HepG2 (cell line): ENCODE results near the gene CAMK2N2. TPM values are rescaled to one million over a fixed set of nuclear protein-coding genes. Genes with fewer than 3 reads are reported as not detected.
A peak's percentile ranks its signal among the peaks of the same experiment; 100 is the strongest.

ENCODE experiments used
- ARNT ChIP-seq: fragments of 450-650 bp; IDR thresholded peaks from 2 replicates; pipeline ENCODE4 v1.6.1; 2017
- CENPX ChIP-seq: sonication (generic); formaldehyde crosslinking; IDR thresholded peaks from 2 replicates; pipeline ENCODE4 v1.9.0; 2021; ENCODE audit warnings: mild to moderate bottlenecking, missing genetic modification reagents, moderate library complexity
- EED ChIP-seq: sonication (generic); formaldehyde crosslinking; IDR thresholded peaks from 2 replicates; pipeline ENCODE4 v1.5.0; 2020; ENCODE audit warnings: mild to moderate bottlenecking, missing genetic modification reagents
- GRHL1 ChIP-seq: sonication (generic); formaldehyde crosslinking; conservative IDR thresholded peaks from 2 replicates; pipeline ENCODE4 v1.8.0; 2022; ENCODE audit warnings: missing genetic modification reagents
- ISX ChIP-seq: sonication (generic); formaldehyde crosslinking; conservative IDR thresholded peaks from 2 replicates; pipeline ENCODE4 v1.5.0; 2020; ENCODE audit warnings: missing genetic modification reagents
- MLLT10 ChIP-seq: sonication (generic); formaldehyde crosslinking; IDR thresholded peaks from 2 replicates; pipeline ENCODE4 v1.4.0; 2020; ENCODE audit warnings: missing genetic modification reagents
- NKX3-1 ChIP-seq: sonication (generic); formaldehyde crosslinking; IDR thresholded peaks from 2 replicates; pipeline ENCODE4 v1.5.0; 2020; ENCODE audit warnings: missing genetic modification reagents
- NONO ChIP-seq, 2 experiments: fragments of 450-650 bp in 1 of 2; sonication (generic) in 1 of 2; formaldehyde crosslinking in 1 of 2; IDR thresholded peaks in 1 of 2; conservative IDR thresholded peaks in 1 of 2; 2 replicates each; pipeline versions ENCODE4 v1.6.1 to v1.8.0; 2017 to 2022; ENCODE audit warnings: mild to moderate bottlenecking in 1 of 2, missing genetic modification reagents in 1 of 2, moderate library complexity in 1 of 2
- NR0B2 ChIP-seq: sonication (generic); formaldehyde crosslinking; IDR thresholded peaks from 2 replicates; pipeline ENCODE4 v1.4.0; 2020; ENCODE audit warnings: mild to moderate bottlenecking, missing genetic modification reagents
- PHB2 ChIP-seq: fragments of 450-650 bp; IDR thresholded peaks from 2 replicates; pipeline ENCODE4 v1.6.1; 2018; ENCODE audit not compliant: partially characterized antibody
- SAFB2 ChIP-seq: sonication (generic); formaldehyde crosslinking; IDR thresholded peaks from 2 replicates; pipeline ENCODE4 v1.5.1; 2020; ENCODE audit warnings: missing genetic modification reagents, low read depth, mild to moderate bottlenecking, borderline replicate concordance
- STAT5B ChIP-seq: sonication (generic); formaldehyde crosslinking; IDR thresholded peaks from 2 replicates; pipeline ENCODE4 v1.4.0; 2020; ENCODE audit warnings: missing genetic modification reagents
- XBP1 ChIP-seq: sonication (generic); formaldehyde crosslinking; IDR thresholded peaks from 2 replicates; pipeline ENCODE4 v1.5.0; 2020; ENCODE audit warnings: missing genetic modification reagents
- ZBTB3 ChIP-seq: sonication (generic); formaldehyde crosslinking; IDR thresholded peaks from 2 replicates; pipeline ENCODE4 v1.4.0; 2020; ENCODE audit warnings: low read depth, mild to moderate bottlenecking, moderate library complexity, missing genetic modification reagents, borderline replicate concordance
- ZNF33A ChIP-seq: sonication (generic); formaldehyde crosslinking; IDR thresholded peaks from 2 replicates; pipeline ENCODE4 v1.5.1; 2020; ENCODE audit warnings: missing genetic modification reagents, mild to moderate bottlenecking, moderate library complexity, borderline replicate concordance
- ZSCAN5A ChIP-seq: sonication (generic); formaldehyde crosslinking; IDR thresholded peaks from 2 replicates; pipeline ENCODE4 v1.8.0; 2022; ENCODE audit warnings: mild to moderate bottlenecking, missing genetic modification reagents, borderline replicate concordance
- polyA plus RNA-seq, 8 experiments: library from polyadenylated mRNA; depleted of rRNA in 3 of 8; stranded (reverse) in 7 of 8; unstranded in 1 of 8; fragments of >200 nt; fragmentation: Illumina TruSeq in 4 of 8; extraction: Trizol in 4 of 8; gene quantifications; 2 replicates each; pipeline versions ENCODE4 v1.2.1 to v1.2.3, GENCODE V29; 2011 to 2016; ENCODE audit warnings: low read depth in 4 of 8, missing spikeins in 1 of 8, mixed read lengths in 1 of 8; ENCODE audit not compliant: insufficient read depth in 1 of 8
- total RNA-seq, 5 experiments: library from RNA; depleted of rRNA; stranded (reverse); fragments of >200 nt; fragmentation: Illumina TruSeq; extraction: Trizol; gene quantifications; 2 replicates each; pipeline ENCODE4 v1.2.3, GENCODE V29; 2016; ENCODE audit warnings: low read depth in 1 of 5
- TF ChIP-seq, protein P1 (sequence below): sonication (generic); formaldehyde crosslinking; IDR thresholded peaks from 2 replicates; pipeline ENCODE4 v1.5.0; 2020; ENCODE audit warnings: mild to moderate bottlenecking, missing genetic modification reagents
- TF ChIP-seq, protein P2 (sequence below): sonication (generic); formaldehyde crosslinking; IDR thresholded peaks from 2 replicates; pipeline ENCODE4 v1.8.1; 2023; ENCODE audit warnings: mild to moderate bottlenecking, inconsistent platforms, moderate library complexity, missing genetic modification reagents, borderline replicate concordance
- TF ChIP-seq, protein P3 (sequence below): sonication (generic); formaldehyde crosslinking; IDR thresholded peaks from 2 replicates; pipeline ENCODE4 v1.8.0; 2022; ENCODE audit warnings: mild to moderate bottlenecking, missing genetic modification reagents, moderate library complexity

Gene CAMK2N2
- total and polyA plus RNA-seq, 2 of the 13 experiments (the other 11 are each of a cell fraction or from before 2014, with no cell fraction given): 0.12 to 0.27 TPM

- TF ChIP-seq CENPX (CRISPR knock-in tag): no peak
- peak; percentile 94 for TF ChIP-seq SAFB2 (CRISPR knock-in tag)
- peak; percentile 88 for TF ChIP-seq NKX3-1
- no peak for TF ChIP-seq XBP1 (CRISPR knock-in tag)
- no peak for TF ChIP-seq EED (CRISPR knock-in tag)
- no peak for TF ChIP-seq MLLT10 (CRISPR knock-in tag)
- TF ChIP-seq PHB2: no peak
- TF ChIP-seq ARNT: no peak
- TF ChIP-seq, protein P1, sequence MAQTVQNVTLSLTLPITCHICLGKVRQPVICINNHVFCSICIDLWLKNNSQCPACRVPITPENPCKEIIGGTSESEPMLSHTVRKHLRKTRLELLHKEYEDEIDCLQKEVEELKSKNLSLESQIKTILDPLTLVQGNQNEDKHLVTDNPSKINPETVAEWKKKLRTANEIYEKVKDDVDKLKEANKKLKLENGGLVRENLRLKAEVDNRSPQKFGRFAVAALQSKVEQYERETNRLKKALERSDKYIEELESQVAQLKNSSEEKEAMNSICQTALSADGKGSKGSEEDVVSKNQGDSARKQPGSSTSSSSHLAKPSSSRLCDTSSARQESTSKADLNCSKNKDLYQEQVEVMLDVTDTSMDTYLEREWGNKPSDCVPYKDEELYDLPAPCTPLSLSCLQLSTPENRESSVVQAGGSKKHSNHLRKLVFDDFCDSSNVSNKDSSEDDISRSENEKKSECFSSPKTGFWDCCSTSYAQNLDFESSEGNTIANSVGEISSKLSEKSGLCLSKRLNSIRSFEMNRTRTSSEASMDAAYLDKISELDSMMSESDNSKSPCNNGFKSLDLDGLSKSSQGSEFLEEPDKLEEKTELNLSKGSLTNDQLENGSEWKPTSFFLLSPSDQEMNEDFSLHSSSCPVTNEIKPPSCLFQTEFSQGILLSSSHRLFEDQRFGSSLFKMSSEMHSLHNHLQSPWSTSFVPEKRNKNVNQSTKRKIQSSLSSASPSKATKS (CRISPR knock-in tag): no peak
- no peak for TF ChIP-seq GRHL1 (CRISPR knock-in tag)
- TF ChIP-seq ZSCAN5A (CRISPR knock-in tag): peak; percentile 85; the same call in 1 of the 2 replicates
- TF ChIP-seq ISX (CRISPR knock-in tag): 0 out of 2 replicates have a peak, but pooled peaks have one; percentile 36
- TF ChIP-seq, protein P2, sequence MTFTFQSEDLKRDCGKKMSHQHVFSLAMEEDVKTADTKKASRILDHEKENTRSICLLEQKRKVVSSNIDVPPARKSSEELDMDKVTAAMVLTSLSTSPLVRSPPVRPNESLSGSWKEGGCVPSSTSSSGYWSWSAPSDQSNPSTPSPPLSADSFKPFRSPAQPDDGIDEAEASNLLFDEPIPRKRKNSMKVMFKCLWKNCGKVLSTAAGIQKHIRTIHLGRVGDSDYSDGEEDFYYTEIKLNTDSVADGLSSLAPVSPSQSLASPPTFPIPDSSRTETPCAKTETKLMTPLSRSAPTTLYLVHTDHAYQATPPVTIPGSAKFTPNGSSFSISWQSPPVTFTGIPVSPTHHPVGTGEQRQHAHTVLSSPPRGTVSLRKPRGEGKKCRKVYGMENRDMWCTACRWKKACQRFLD: peak; percentile 93
- TF ChIP-seq NR0B2 (CRISPR knock-in tag): no peak; the same call in 1 of the 2 replicates
- TF ChIP-seq ZNF33A (CRISPR knock-in tag): no peak
- TF ChIP-seq NONO (IDR thresholded peaks at IDR 0.05): no peak
- peak; percentile 98 for TF ChIP-seq NONO (CRISPR knock-in tag; conservative IDR thresholded peaks at IDR 0.05)
- TF ChIP-seq, protein P3, sequence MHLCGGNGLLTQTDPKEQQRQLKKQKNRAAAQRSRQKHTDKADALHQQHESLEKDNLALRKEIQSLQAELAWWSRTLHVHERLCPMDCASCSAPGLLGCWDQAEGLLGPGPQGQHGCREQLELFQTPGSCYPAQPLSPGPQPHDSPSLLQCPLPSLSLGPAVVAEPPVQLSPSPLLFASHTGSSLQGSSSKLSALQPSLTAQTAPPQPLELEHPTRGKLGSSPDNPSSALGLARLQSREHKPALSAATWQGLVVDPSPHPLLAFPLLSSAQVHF (CRISPR knock-in tag): no peak; the same call in 1 of the 2 replicates
- peak; percentile 72; the same call in 1 of the 2 replicates for TF ChIP-seq ZBTB3 (CRISPR knock-in tag)
- TF ChIP-seq STAT5B (CRISPR knock-in tag): no peak
Observed at GRCh38 chr3:184241447-184242296, 19.7 kb downstream of the CAMK2N2 start (continued).
